Caco-2 (cell line): ENCODE results near the gene NARS2. TPM values are rescaled to one million over a fixed set of nuclear protein-coding genes. Genes with fewer than 3 reads are reported as not detected.
A peak's percentile ranks its signal among the peaks of the same experiment; 100 is the strongest.

Experiments used
- BruUV-seq: library from RNA; stranded (reverse); fragments of 400-500 nt; replicated peaks from 2 replicates; lab custom pipeline; 2021; lab: Mats Ljungman, UMichigan
- CTCF ChIA-PET: fragments of 300-600 bp; sonication (Branson Sonifier 250); formaldehyde crosslinking; loops from one replicate; lab custom pipeline; 2022; ENCODE audit warnings: antibody characterized with exemption; lab: Charles Lee
- POLR2A ChIA-PET: fragments of 300-600 bp; sonication (Branson Sonifier 250); formaldehyde crosslinking; loops from one replicate; lab custom pipeline; 2022; ENCODE audit warnings: antibody characterized with exemption; lab: Charles Lee
- DNase-seq, 2 experiments: peaks; one replicate each; pipeline versions ENCODE4 v3.0.0 to v3.0.0-alpha.2; 2020 to 2022
- H3K27me3 ChIP-seq: replicated peaks from 2 replicates; pipeline ENCODE4 v1.6.0; 2011; ENCODE audit warnings: low read length; ENCODE audit not compliant: control insufficient read depth, insufficient read depth
- H3K36me3 ChIP-seq: 2 replicates; pipeline ENCODE4 v1.5.1; 2011; ENCODE audit warnings: low read length; ENCODE audit not compliant: control insufficient read depth, insufficient read depth
- H3K4me1 ChIP-seq: fragments of 250-450 bp; sonication (Bioruptor Pico); 2 replicates; pipeline ENCODE4 v1.5.1; 2020; ENCODE audit warnings: mild to moderate bottlenecking
- H3K4me3 ChIP-seq: 2 replicates; pipeline ENCODE4 v1.5.1; 2011; ENCODE audit warnings: low read depth, mild to moderate bottlenecking, control low read depth, low read length
- H3K9me3 ChIP-seq: fragments of 250-450 bp; sonication (Bioruptor Pico); 2 replicates; pipeline ENCODE4 v1.5.1; 2020; ENCODE audit warnings: mild to moderate bottlenecking, moderate library complexity
- H3K27ac Mint-ChIP-seq: one replicate; pipeline ENCODE4 v1.8.0; 2022; ENCODE audit warnings: mixed read lengths; ENCODE audit not compliant: unreplicated experiment
- H3K27me3 Mint-ChIP-seq: one replicate; pipeline ENCODE4 v1.8.0; 2022; ENCODE audit warnings: mixed read lengths; ENCODE audit not compliant: insufficient read depth, unreplicated experiment
- H3K36me3 Mint-ChIP-seq: one replicate; pipeline ENCODE4 v1.8.0; 2022; ENCODE audit warnings: mild to moderate bottlenecking, mixed read lengths; ENCODE audit not compliant: insufficient read depth, unreplicated experiment
- H3K4me1 Mint-ChIP-seq: one replicate; pipeline ENCODE4 v1.8.0; 2022; ENCODE audit warnings: low read depth, mixed read lengths; ENCODE audit not compliant: unreplicated experiment
- H3K4me3 Mint-ChIP-seq: one replicate; pipeline ENCODE4 v1.8.0; 2022; ENCODE audit warnings: mild to moderate bottlenecking, moderate library complexity, mixed read lengths; ENCODE audit not compliant: unreplicated experiment
- H3K9me3 Mint-ChIP-seq: one replicate; pipeline ENCODE4 v1.8.0; 2022; ENCODE audit warnings: mixed read lengths; ENCODE audit not compliant: unreplicated experiment
- CTCF ChIP-seq, 2 experiments: fragments of 200-600 bp in 1 of 2; IDR thresholded peaks; 1 replicate in 1 of 2; 2 replicates in 1 of 2; pipeline versions ENCODE4 v1.5.1 to v1.8.0; 2011 to 2022; ENCODE audit warnings: antibody characterized with exemption in 1 of 2, control low read depth in 1 of 2, inconsistent platforms in 1 of 2, low read depth in 1 of 2, low read length in 1 of 2, mild to moderate bottlenecking in 1 of 2, moderate library complexity in 1 of 2; ENCODE audit not compliant: insufficient read depth in 1 of 2, severe bottlenecking in 1 of 2, unreplicated experiment in 1 of 2
- intact Hi-C: fragments of 100-400 bp; cut with micrococcal nuclease; formaldehyde crosslinking; loops from one replicate; pipeline ENCODE4 v1.10.0; 2022; ENCODE audit not compliant: unreplicated experiment
- total RNA-seq: library from RNA; stranded (reverse); gene quantifications from 2 replicates; pipeline ENCODE4 v1.2.3, GENCODE V29; 2022

The NARS2 gene
- total RNA-seq, 1 experiment from 2014 or later = 49.3 TPM

- POLR2A ChIA-PET = no interaction called here
- Mint-ChIP-seq H3K27ac (no peak overlapping the region), H3K9me3 (no peaks in the 10 kb centered on the region), H3K4me3 (no peak overlapping the region), H3K36me3 (peaks cover 38% of the 10 kb centered on the region), H3K4me1 (peaks cover 7% of the 10 kb centered on the region), H3K27me3 (no peaks in the 10 kb centered on the region)
- TF ChIP-seq CTCF (IDR thresholded peaks at IDR 0.05; ENCODE audit: insufficient read depth in 1 of 2, low read depth in 1 of 2, low read length in 1 of 2, severe bottlenecking in 1 of 2, unreplicated experiment in 1 of 2) = no peak
- Histone ChIP-seq H3K4me3 (no peak overlapping the region), H3K9me3 (no peaks in the 10 kb centered on the region), H3K27me3 (no peaks in the 10 kb centered on the region), H3K36me3 (0 out of 2 replicates have a peak, but pooled peaks cover 1% of the 10 kb centered on the region), H3K4me1 (peaks cover 6% of the 10 kb centered on the region)
- CTCF ChIA-PET = no interaction called here
- no peak for DNase-seq
- intact Hi-C loops = no loop called here
- BruUV-seq = no TSS peak
Observed at GRCh38 chr11:78438298-78438975, 136.2 kb downstream of the NARS2 start.

DNA sequence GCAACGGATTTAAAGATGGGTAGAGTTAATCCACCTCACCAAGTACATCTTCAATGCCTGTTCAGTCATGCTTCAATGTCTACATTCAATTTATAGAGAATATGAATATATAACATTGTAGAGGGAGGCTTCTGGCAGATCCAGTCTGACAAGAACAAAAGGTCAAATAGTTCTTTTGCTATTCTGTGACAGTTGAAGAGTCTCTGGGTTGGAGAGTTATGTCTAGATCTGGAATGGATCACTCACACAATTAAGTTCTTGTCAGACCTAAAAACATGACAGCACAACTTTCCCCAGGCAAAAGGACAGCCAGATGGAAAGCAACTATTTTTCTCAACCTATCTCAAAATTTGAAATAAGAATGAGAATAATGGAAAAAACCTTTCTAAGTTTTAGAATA, 141.7 kb downstream of the NARS2 start:
- no peak overlapping the region for H3K4me3 Mint-ChIP-seq
- no peak overlapping the region for H3K4me3 ChIP-seq
- H3K27me3 Mint-ChIP-seq = no peaks in the 10 kb centered on the region
- intact Hi-C loops = loop anchor here (1.0 kb wide), 2 partner anchors 131 to 205 kb away; no protein-coding TSS in a partner anchor
- H3K4me1 Mint-ChIP-seq = peaks cover 27% of the 10 kb centered on the region
- POLR2A ChIA-PET = interaction anchor here (0.7 kb wide), 1 partner anchor 68 kb away, joined by 9 read pairs; no protein-coding TSS in a partner anchor
- no peak overlapping the region for H3K27ac Mint-ChIP-seq
- BruUV-seq = no TSS peak
- DNase-seq = no peak
- no peaks in the 10 kb centered on the region for H3K9me3 Mint-ChIP-seq
- no peaks in the 10 kb centered on the region for H3K9me3 ChIP-seq
- no peaks in the 10 kb centered on the region for H3K36me3 ChIP-seq
- peaks cover 14% of the 10 kb centered on the region for H3K4me1 ChIP-seq
- CTCF ChIA-PET = interaction anchor here (0.6 to 2.2 kb wide), 4 partner anchors 10 to 205 kb away, joined by 3 to 14 read pairs (median 6); no protein-coding TSS in a partner anchor
- H3K36me3 Mint-ChIP-seq = peaks cover 10% of the 10 kb centered on the region
- H3K27me3 ChIP-seq = no peaks in the 10 kb centered on the region
- TF ChIP-seq CTCF (IDR thresholded peaks at IDR 0.05; ENCODE audit: insufficient read depth in 1 of 2, low read depth in 1 of 2, low read length in 1 of 2, severe bottlenecking in 1 of 2, unreplicated experiment in 1 of 2) = no peak

DNA sequence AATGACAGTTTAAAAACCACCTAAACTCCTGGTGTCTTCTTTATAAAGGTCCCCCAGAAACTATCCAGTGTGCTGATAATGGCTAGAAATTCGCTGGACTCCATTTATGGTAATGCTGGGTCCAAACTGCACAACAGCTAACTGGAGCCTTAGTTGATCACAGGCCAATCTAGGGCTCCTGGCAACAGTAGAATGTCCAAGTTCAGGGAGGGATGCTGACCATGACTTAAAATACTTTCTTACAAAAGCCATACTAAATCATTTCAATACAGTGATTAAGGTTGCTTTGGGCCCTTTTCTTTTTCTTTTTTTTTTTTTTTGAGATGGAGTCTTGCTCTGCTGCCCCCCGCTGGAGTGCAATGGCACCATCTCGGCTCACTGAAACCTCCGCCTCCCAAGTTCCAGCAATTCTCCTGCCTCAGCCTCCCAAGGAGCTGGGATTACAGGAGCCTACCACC, 142.6 kb downstream of the NARS2 start:
- Histone ChIP-seq H3K4me3 (no peak overlapping the region), H3K9me3 (no peaks in the 10 kb centered on the region), H3K27me3 (no peaks in the 10 kb centered on the region), H3K4me1 (peaks cover 14% of the 10 kb centered on the region), H3K36me3 (no peaks in the 10 kb centered on the region)
- BruUV-seq = no TSS peak
- peaks cover 28% of the 10 kb centered on the region for H3K4me1 Mint-ChIP-seq
- no peak overlapping the region for H3K4me3 Mint-ChIP-seq
- peaks cover 1% of the 10 kb centered on the region for H3K36me3 Mint-ChIP-seq
- intact Hi-C loops = loop anchor here (1.0 kb wide), 2 partner anchors 132 to 204 kb away; no protein-coding TSS in a partner anchor
- H3K27ac Mint-ChIP-seq = no peak overlapping the region
- ChIA-PET POLR2A (interaction anchor here (0.7 kb wide), 1 partner anchor 67 kb away, joined by 9 read pairs; no protein-coding TSS in a partner anchor), CTCF (interaction anchor here (0.6 to 2.2 kb wide), 5 partner anchors 10 to 411 kb away, joined by 3 to 14 read pairs (median 5); no protein-coding TSS in a partner anchor)
- no peaks in the 10 kb centered on the region for H3K27me3 Mint-ChIP-seq
- DNase-seq = peak in 1 of 2 experiments; percentile 64
- no peaks in the 10 kb centered on the region for H3K9me3 Mint-ChIP-seq
- peak; percentile 67 to 83 for TF ChIP-seq CTCF (IDR thresholded peaks at IDR 0.05; ENCODE audit: insufficient read depth in 1 of 2, low read depth in 1 of 2, low read length in 1 of 2, severe bottlenecking in 1 of 2, unreplicated experiment in 1 of 2)
